ENCODE results near the gene MROH2B. TPM values are rescaled to one million over a fixed set of nuclear protein-coding genes. Genes with fewer than 3 reads are reported as not detected.

Gene MROH2B
- total RNA-seq, 1 donor from 2014 or later: not detected

GRCh38 chr5:40976041-40976440 is 95.1 kb downstream of the MROH2B start:
- TF ChIP-seq EZH2phosphoT487 (IDR thresholded peaks at IDR 0.05): no peak
- TF ChIP-seq, protein P1, sequence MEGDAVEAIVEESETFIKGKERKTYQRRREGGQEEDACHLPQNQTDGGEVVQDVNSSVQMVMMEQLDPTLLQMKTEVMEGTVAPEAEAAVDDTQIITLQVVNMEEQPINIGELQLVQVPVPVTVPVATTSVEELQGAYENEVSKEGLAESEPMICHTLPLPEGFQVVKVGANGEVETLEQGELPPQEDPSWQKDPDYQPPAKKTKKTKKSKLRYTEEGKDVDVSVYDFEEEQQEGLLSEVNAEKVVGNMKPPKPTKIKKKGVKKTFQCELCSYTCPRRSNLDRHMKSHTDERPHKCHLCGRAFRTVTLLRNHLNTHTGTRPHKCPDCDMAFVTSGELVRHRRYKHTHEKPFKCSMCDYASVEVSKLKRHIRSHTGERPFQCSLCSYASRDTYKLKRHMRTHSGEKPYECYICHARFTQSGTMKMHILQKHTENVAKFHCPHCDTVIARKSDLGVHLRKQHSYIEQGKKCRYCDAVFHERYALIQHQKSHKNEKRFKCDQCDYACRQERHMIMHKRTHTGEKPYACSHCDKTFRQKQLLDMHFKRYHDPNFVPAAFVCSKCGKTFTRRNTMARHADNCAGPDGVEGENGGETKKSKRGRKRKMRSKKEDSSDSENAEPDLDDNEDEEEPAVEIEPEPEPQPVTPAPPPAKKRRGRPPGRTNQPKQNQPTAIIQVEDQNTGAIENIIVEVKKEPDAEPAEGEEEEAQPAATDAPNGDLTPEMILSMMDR (IDR thresholded peaks at IDR 0.05): no peak
- no peak for TF ChIP-seq EZH2 (IDR thresholded peaks at IDR 0.05)
- no peak overlapping the region for H3K27ac Mint-ChIP-seq
- no peak for DNase-seq (ENCODE audit: low spot score)
- no peak overlapping the region for H3K4me3 Mint-ChIP-seq
- no peaks in the 10 kb centered on the region for H3K9me3 ChIP-seq (ENCODE audit: low read depth)
- no peak overlapping the region for H3K9ac ChIP-seq
- H3K4me2 ChIP-seq: no peak overlapping the region
- peaks cover 5% of the 10 kb centered on the region for H3K4me1 Mint-ChIP-seq
- H3K9me3 Mint-ChIP-seq: no peaks in the 10 kb centered on the region
- no peaks in the 10 kb centered on the region for H3K36me3 Mint-ChIP-seq
- H3K4me1 ChIP-seq: peaks cover 9% of the 10 kb centered on the region
- no peaks in the 10 kb centered on the region for H3K27me3 ChIP-seq
- no peaks in the 10 kb centered on the region for H3K36me3 ChIP-seq
- no peak overlapping the region for H3K4me3 ChIP-seq
- no peak overlapping the region for H3K27ac ChIP-seq
- no peaks in the 10 kb centered on the region for H3F3A ChIP-seq (ENCODE audit: low read depth)
- no peaks in the 10 kb centered on the region for H3K79me2 ChIP-seq (ENCODE audit: low read depth)
- H4K20me1 ChIP-seq (ENCODE audit: low read depth): no peaks in the 10 kb centered on the region
- H2AFZ ChIP-seq (replicated peaks): no peak overlapping the region
- peaks cover 5% of the 10 kb centered on the region for H3K27me3 Mint-ChIP-seq (ENCODE audit: insufficient read depth, low read depth)

GRCh38 chr5:40973364-40974004 is 97.7 kb downstream of the MROH2B start:
- H3K27ac ChIP-seq: no peak overlapping the region
- Mint-ChIP-seq H3K4me3 (no peak overlapping the region), H3K36me3 (no peaks in the 10 kb centered on the region), H3K9me3 (no peaks in the 10 kb centered on the region), H3K27me3 (ENCODE audit: insufficient read depth, low read depth) (peaks cover 5% of the 10 kb centered on the region), H3K27ac (no peak overlapping the region), H3K4me1 (peaks cover 5% of the 10 kb centered on the region)
- no peaks in the 10 kb centered on the region for H3K27me3 ChIP-seq
- no peaks in the 10 kb centered on the region for H3K36me3 ChIP-seq
- no peak overlapping the region for H3K4me3 ChIP-seq
- no peak for DNase-seq (ENCODE audit: low spot score)
- no peak overlapping the region for H2AFZ ChIP-seq (replicated peaks)
- H3F3A ChIP-seq (ENCODE audit: low read depth): no peaks in the 10 kb centered on the region
- no peaks in the 10 kb centered on the region for H3K79me2 ChIP-seq (ENCODE audit: low read depth)
- no peaks in the 10 kb centered on the region for H4K20me1 ChIP-seq (ENCODE audit: low read depth)
- TF ChIP-seq, protein P1 (IDR thresholded peaks at IDR 0.05): no peak
- TF ChIP-seq EZH2 (IDR thresholded peaks at IDR 0.05) (no peak), EZH2phosphoT487 (IDR thresholded peaks at IDR 0.05) (no peak)
- H3K4me2 ChIP-seq: no peak overlapping the region
- H3K9ac ChIP-seq: no peak overlapping the region
- no peaks in the 10 kb centered on the region for H3K9me3 ChIP-seq (ENCODE audit: low read depth)
- peaks cover 9% of the 10 kb centered on the region for H3K4me1 ChIP-seq

GRCh38 chr5:40972434-40972833 is 98.7 kb downstream of the MROH2B start:
- DNase-seq (ENCODE audit: low spot score): no peak
- TF ChIP-seq EZH2 (IDR thresholded peaks at IDR 0.05) (no peak), EZH2phosphoT487 (IDR thresholded peaks at IDR 0.05) (no peak)
- TF ChIP-seq, protein P1 (IDR thresholded peaks at IDR 0.05): no peak
- Histone ChIP-seq H3K79me2 (ENCODE audit: low read depth) (no peaks in the 10 kb centered on the region), H2AFZ (replicated peaks) (no peak overlapping the region), H3K9me3 (ENCODE audit: low read depth) (no peaks in the 10 kb centered on the region), H3K4me2 (no peak overlapping the region), H3K27me3 (no peaks in the 10 kb centered on the region), H3K27ac (no peak overlapping the region), H4K20me1 (ENCODE audit: low read depth) (no peaks in the 10 kb centered on the region), H3K9ac (no peak overlapping the region), H3K4me1 (peaks cover 9% of the 10 kb centered on the region), H3F3A (ENCODE audit: low read depth) (no peaks in the 10 kb centered on the region), H3K4me3 (no peak overlapping the region), H3K36me3 (no peaks in the 10 kb centered on the region)
- Mint-ChIP-seq H3K9me3 (no peaks in the 10 kb centered on the region), H3K27ac (no peak overlapping the region), H3K36me3 (no peaks in the 10 kb centered on the region), H3K4me1 (peaks cover 5% of the 10 kb centered on the region), H3K27me3 (ENCODE audit: insufficient read depth, low read depth) (peaks cover 5% of the 10 kb centered on the region), H3K4me3 (no peak overlapping the region)

Measured in neural progenitor cell (in vitro differentiated cells).